ENCODE measurements around the gene TBX3.

The TBX3 gene

GRCh38 chr12:114721266-114721665 lies 37.3 kb upstream of the TBX3 start:
- H4K20me1 ChIP-seq (ENCODE audit: insufficient read depth), result no peaks in the 10 kb centered on the region

GRCh38 chr12:114713466-114714215 lies 29.7 kb upstream of the TBX3 start:
- TF ChIP-seq CTCF (conservative IDR thresholded peaks at IDR 0.05; ENCODE audit: low read depth, low read length), result no peak
- H3K9ac ChIP-seq, result no peak overlapping the region
- H3K27ac ChIP-seq, result no peak overlapping the region
- no peaks in the 10 kb centered on the region for H4K20me1 ChIP-seq (ENCODE audit: insufficient read depth)
- no peaks in the 10 kb centered on the region for H3K4me1 ChIP-seq (ENCODE audit: low read depth, poor library complexity, severe bottlenecking)
- no peak overlapping the region for H3K4me2 ChIP-seq
- H3K4me3 ChIP-seq (IDR thresholded peaks at IDR 0.05; ENCODE audit: insufficient read depth, low read depth, low read length), result no peak overlapping the region
- no peaks in the 10 kb centered on the region for H3K27me3 ChIP-seq (ENCODE audit: insufficient read depth, low read depth)
- no peaks in the 10 kb centered on the region for H3K36me3 ChIP-seq (ENCODE audit: insufficient read depth)
- no peak overlapping the region for H2AFZ ChIP-seq (ENCODE audit: low read depth)
- H3K79me2 ChIP-seq (ENCODE audit: insufficient read depth, low read depth), result no peaks in the 10 kb centered on the region

More at GRCh38 chr12:114721266-114721665, 37.3 kb upstream of the TBX3 start:
- H3K4me3 ChIP-seq (IDR thresholded peaks at IDR 0.05; ENCODE audit: insufficient read depth, low read depth, low read length), result no peak overlapping the region
- H3K4me1 ChIP-seq (ENCODE audit: low read depth, poor library complexity, severe bottlenecking), result no peaks in the 10 kb centered on the region
- no peaks in the 10 kb centered on the region for H3K27me3 ChIP-seq (ENCODE audit: insufficient read depth, low read depth)
- no peaks in the 10 kb centered on the region for H3K79me2 ChIP-seq (ENCODE audit: insufficient read depth, low read depth)
- no peak for TF ChIP-seq CTCF (conservative IDR thresholded peaks at IDR 0.05; ENCODE audit: low read depth, low read length)
- H3K9ac ChIP-seq, result no peak overlapping the region
- H3K27ac ChIP-seq, result no peak overlapping the region
- H3K4me2 ChIP-seq, result no peak overlapping the region
- no peaks in the 10 kb centered on the region for H3K36me3 ChIP-seq (ENCODE audit: insufficient read depth)
- H2AFZ ChIP-seq (ENCODE audit: low read depth), result no peak overlapping the region

- Histone ChIP-seq H3K27me3 (ENCODE audit: insufficient read depth, low read depth) (no peaks in the 10 kb centered on the region), H3K36me3 (ENCODE audit: insufficient read depth) (no peaks in the 10 kb centered on the region)
Measured at GRCh38 chr12:114711689-114712152, 27.7 kb upstream of the TBX3 start.

GRCh38 chr12:114710151-114710550 lies 26.2 kb upstream of the TBX3 start:
- Histone ChIP-seq H3K79me2 (ENCODE audit: insufficient read depth, low read depth) (no peaks in the 10 kb centered on the region), H3K36me3 (ENCODE audit: insufficient read depth) (no peaks in the 10 kb centered on the region), H3K4me3 (IDR thresholded peaks at IDR 0.05; ENCODE audit: insufficient read depth, low read depth, low read length) (no peak overlapping the region), H3K27me3 (ENCODE audit: insufficient read depth, low read depth) (no peaks in the 10 kb centered on the region), H3K4me2 (no peak overlapping the region), H3K27ac (no peak overlapping the region), H3K9ac (no peak overlapping the region), H4K20me1 (ENCODE audit: insufficient read depth) (no peaks in the 10 kb centered on the region), H3K4me1 (ENCODE audit: low read depth, poor library complexity, severe bottlenecking) (no peaks in the 10 kb centered on the region), H2AFZ (ENCODE audit: low read depth) (no peak overlapping the region)
- no peak for TF ChIP-seq CTCF (conservative IDR thresholded peaks at IDR 0.05; ENCODE audit: low read depth, low read length)

More at GRCh38 chr12:114711689-114712152, 27.7 kb upstream of the TBX3 start:
- TF ChIP-seq CTCF (conservative IDR thresholded peaks at IDR 0.05; ENCODE audit: low read depth, low read length), result no peak
- Histone ChIP-seq H3K79me2 (ENCODE audit: insufficient read depth, low read depth) (no peaks in the 10 kb centered on the region), H3K4me3 (IDR thresholded peaks at IDR 0.05; ENCODE audit: insufficient read depth, low read depth, low read length) (no peak overlapping the region), H3K4me1 (ENCODE audit: low read depth, poor library complexity, severe bottlenecking) (no peaks in the 10 kb centered on the region), H3K9ac (no peak overlapping the region), H4K20me1 (ENCODE audit: insufficient read depth) (no peaks in the 10 kb centered on the region), H3K27ac (no peak overlapping the region), H2AFZ (ENCODE audit: low read depth) (no peak overlapping the region), H3K4me2 (no peak overlapping the region)

All from KMS-11 (cell line).